NK-92 (cell line): ENCODE results near the gene CCDC13.

Experiments used
- DNase-seq: peaks from one replicate; lab custom pipeline; 2025; ENCODE audit not compliant: unreplicated experiment; lab: John Stamatoyannopoulos, UW

CCDC13 gene

GRCh38 chr3:42753757-42754156 lies 19.3 kb downstream of the CCDC13 start:
- DNase-seq = no peak

GRCh38 chr3:42752961-42753360 lies 20.1 kb downstream of the CCDC13 start:
- DNase-seq = no peak

GRCh38 chr3:42752441-42752840 lies 20.6 kb downstream of the CCDC13 start:
- no peak for DNase-seq

- no peak for DNase-seq
Observed at GRCh38 chr3:42751609-42752008, 21.4 kb downstream of the CCDC13 start.

GRCh38 chr3:42750834-42751233 lies 22.2 kb downstream of the CCDC13 start:
- DNase-seq = no peak

- DNase-seq = no peak
Observed at GRCh38 chr3:42749753-42750231, 23.3 kb downstream of the CCDC13 start.

GRCh38 chr3:42749025-42749752 lies 23.9 kb downstream of the CCDC13 start:
- DNase-seq = no peak

- no peak for DNase-seq
Observed at GRCh38 chr3:42747581-42747980, 25.5 kb downstream of the CCDC13 start.

GRCh38 chr3:42746455-42747450 lies 26.3 kb downstream of the CCDC13 start:
- no peak for DNase-seq

GRCh38 chr3:42745776-42746454 lies 27.1 kb downstream of the CCDC13 start:
- DNase-seq = no peak

- DNase-seq = no peak
Observed at GRCh38 chr3:42745291-42745745, 27.7 kb downstream of the CCDC13 start.

GRCh38 chr3:42743204-42743995 lies 29.7 kb downstream of the CCDC13 start:
- DNase-seq = no peak

GRCh38 chr3:42742688-42743087 lies 30.4 kb downstream of the CCDC13 start:
- DNase-seq = no peak

GRCh38 chr3:42742259-42742658 lies 30.8 kb downstream of the CCDC13 start:
- DNase-seq = no peak

- DNase-seq = no peak
Observed at GRCh38 chr3:42741796-42742195, 31.3 kb downstream of the CCDC13 start.

GRCh38 chr3:42739401-42740158 lies 33.5 kb downstream of the CCDC13 start:
- no peak for DNase-seq

- no peak for DNase-seq
Observed at GRCh38 chr3:42736531-42736930, 36.5 kb downstream of the CCDC13 start.

GRCh38 chr3:42736081-42736480 lies 37.0 kb downstream of the CCDC13 start:
- DNase-seq = no peak

GRCh38 chr3:42735615-42736014 lies 37.4 kb downstream of the CCDC13 start:
- DNase-seq = no peak

GRCh38 chr3:42735019-42735418 lies 38.0 kb downstream of the CCDC13 start:
- DNase-seq = no peak
